Activated CD4-positive, CD25-positive, alpha-beta regulatory T cell treated with anti-CD3 and anti-CD28 coated beads, Interleukin-2, amount 50 U/mL, for 16 hours (primary cell): Measurements from ENCODE around the gene UGT1A10.

Source experiments
- DNase-seq: peaks from one replicate; pipeline ENCODE4 v3.0.0-alpha.2; 2020; ENCODE audit warnings: low read depth, low spot score

UGT1A10 gene

GRCh38 chr2:233822101-233822771 lies 186.0 kb downstream of the UGT1A10 start:
- no peak for DNase-seq
